HepG2 (cell line): ENCODE measurements around the gene TMEM219. TPM values are rescaled to one million over a fixed set of nuclear protein-coding genes. Genes with fewer than 3 reads are reported as not detected.

Source experiments
- AHDC1 ChIP-seq: sonication (generic); formaldehyde crosslinking; IDR thresholded peaks from 2 replicates; pipeline ENCODE4 v1.5.1; 2020; ENCODE audit warnings: mild to moderate bottlenecking, missing genetic modification reagents, borderline replicate concordance
- JUNB ChIP-seq: sonication (generic); formaldehyde crosslinking; IDR thresholded peaks from 2 replicates; pipeline ENCODE4 v1.8.0; 2022; ENCODE audit warnings: missing genetic modification reagents, mild to moderate bottlenecking, borderline replicate concordance
- MYC ChIP-seq: sonication (generic); formaldehyde crosslinking; IDR thresholded peaks from 2 replicates; pipeline ENCODE4 v1.9.0; 2021; ENCODE audit warnings: missing genetic modification reagents, borderline replicate concordance
- NR2F1 ChIP-seq, 2 experiments: fragments of 450-650 bp in 1 of 2; formaldehyde crosslinking in 1 of 2; IDR thresholded peaks; 2 replicates each; pipeline versions ENCODE4 v1.5.0 to v1.6.1; 2016 to 2020; ENCODE audit warnings: mild to moderate bottlenecking in 1 of 2, missing compliant biosample characterization in 1 of 2, missing genetic modification reagents in 1 of 2, moderate library complexity in 1 of 2
- SAFB2 ChIP-seq: sonication (generic); formaldehyde crosslinking; IDR thresholded peaks from 2 replicates; pipeline ENCODE4 v1.5.1; 2020; ENCODE audit warnings: missing genetic modification reagents, low read depth, mild to moderate bottlenecking, borderline replicate concordance
- SKIL ChIP-seq: sonication (generic); formaldehyde crosslinking; IDR thresholded peaks from 2 replicates; pipeline ENCODE4 v1.8.0; 2022; ENCODE audit warnings: missing genetic modification reagents, mild to moderate bottlenecking, moderate library complexity, borderline replicate concordance
- ZBTB4 ChIP-seq: sonication (generic); formaldehyde crosslinking; IDR thresholded peaks from 2 replicates; pipeline ENCODE4 v1.4.0; 2020; ENCODE audit warnings: missing genetic modification reagents, mild to moderate bottlenecking, borderline replicate concordance
- ZGPAT ChIP-seq: IDR thresholded peaks from 2 replicates; pipeline ENCODE4 v1.6.1; 2016; ENCODE audit warnings: mild to moderate bottlenecking
- ZNF232 ChIP-seq: sonication (generic); formaldehyde crosslinking; IDR thresholded peaks from 2 replicates; pipeline ENCODE4 v1.4.0; 2020; ENCODE audit warnings: missing genetic modification reagents, borderline replicate concordance
- ZNF3 ChIP-seq: IDR thresholded peaks from 2 replicates; pipeline ENCODE4 v1.7.0; 2017; ENCODE audit warnings: inconsistent platforms
- polyA plus RNA-seq, 8 experiments: library from polyadenylated mRNA; depleted of rRNA in 3 of 8; stranded (reverse) in 7 of 8; unstranded in 1 of 8; fragments of >200 nt; fragmentation: Illumina TruSeq in 4 of 8; extraction: Trizol in 4 of 8; gene quantifications; 2 replicates each; pipeline versions ENCODE4 v1.2.1 to v1.2.3, GENCODE V29; 2011 to 2016; ENCODE audit warnings: low read depth in 4 of 8, missing spikeins in 1 of 8, mixed read lengths in 1 of 8; ENCODE audit not compliant: insufficient read depth in 1 of 8
- total RNA-seq, 5 experiments: library from RNA; depleted of rRNA; stranded (reverse); fragments of >200 nt; fragmentation: Illumina TruSeq; extraction: Trizol; gene quantifications; 2 replicates each; pipeline ENCODE4 v1.2.3, GENCODE V29; 2016; ENCODE audit warnings: low read depth in 1 of 5

The TMEM219 gene
- total and polyA plus RNA-seq, 2 of the 13 experiments (the other 11 are each of a cell fraction or from before 2014, with no cell fraction given), result 105 to 115 TPM

GRCh38 chr16:29973384-29974246, 11.7 kb downstream of the TMEM219 start, which contains the start of gene TAOK2 (continued):
- peak; percentile 72; the same call in 1 of the 2 replicates for TF ChIP-seq ZBTB4 (CRISPR knock-in tag)
- no peak for TF ChIP-seq AHDC1
- peak; percentile 95 for TF ChIP-seq ZGPAT
- TF ChIP-seq MYC (CRISPR knock-in tag), result peak; percentile 99
- TF ChIP-seq JUNB (CRISPR knock-in tag), result 0 out of 2 replicates have a peak, but pooled peaks have one; percentile 9
- no peak for TF ChIP-seq ZNF3 (CRISPR knock-in tag)
- no peak; the same call in 1 of the 2 replicates for TF ChIP-seq ZNF232 (CRISPR knock-in tag)
- TF ChIP-seq SAFB2 (CRISPR knock-in tag), result peak; percentile 78
- TF ChIP-seq NR2F1 (CRISPR knock-in tag; IDR thresholded peaks at IDR 0.05), result no peak
- peak; percentile 85 for TF ChIP-seq SKIL (CRISPR knock-in tag)
